Astrocyte (in vitro differentiated cells and primary cell): Measurements from ENCODE around the gene TBC1D12.

Experiments
- CTCF ChIP-seq: IDR thresholded peaks from 2 replicates; pipeline ENCODE4 v1.5.1; 2011; ENCODE audit warnings: low read depth, mild to moderate bottlenecking, inconsistent platforms, low read length, moderate library complexity; ENCODE audit not compliant: insufficient read depth
- EZH2 ChIP-seq: IDR thresholded peaks from 2 replicates; pipeline ENCODE4 v1.6.1; 2012; ENCODE audit warnings: mild to moderate bottlenecking, low read length, inconsistent platforms; ENCODE audit not compliant: insufficient read depth

- TF ChIP-seq CTCF, result no peak
- TF ChIP-seq EZH2, result no peak
Observed at GRCh38 chr10:94364482-94364881, 37.9 kb upstream of the TBC1D12 start.
